SH-SY5Y (cell line): ENCODE results near the gene CRYGC.

Experiments
- GATA2 ChIP-seq: IDR thresholded peaks from 2 replicates; pipeline ENCODE4 v1.6.1; 2011; ENCODE audit warnings: mild to moderate bottlenecking, low read depth, low read length
- GATA3 ChIP-seq: IDR thresholded peaks from 2 replicates; pipeline ENCODE4 v1.6.1; 2011; ENCODE audit warnings: low read depth, mild to moderate bottlenecking, low read length, moderate library complexity

GRCh38 chr2:208099682-208100470, 29.8 kb downstream of the CRYGC start:
- TF ChIP-seq GATA3, result no peak
- no peak for TF ChIP-seq GATA2
